ENCODE data around the gene BANF2.

The BANF2 gene

GRCh38 chr20:17743677-17744076 lies 43.9 kb downstream of the BANF2 start:
- Mint-ChIP-seq H3K27ac (no peak overlapping the region), H3K4me1 (peaks cover 27% of the 10 kb centered on the region), H3K9me3 (peaks cover 9% of the 10 kb centered on the region), H3K4me3 (no peak overlapping the region), H3K27me3 (ENCODE audit: low read depth, poor library complexity) (peaks cover 19% of the 10 kb centered on the region), H3K36me3 (ENCODE audit: low read depth) (no peaks in the 10 kb centered on the region)
- TF ChIP-seq CTCF (IDR thresholded peaks at IDR 0.05): no peak
- no peak for DNase-seq

- DNase-seq: no peak
- Mint-ChIP-seq H3K9me3 (no peaks in the 10 kb centered on the region), H3K27ac (no peak overlapping the region)
Measured at GRCh38 chr20:17747431-17747846, 47.7 kb downstream of the BANF2 start.

GRCh38 chr20:17748279-17748678 lies 48.5 kb downstream of the BANF2 start:
- H3K4me3 Mint-ChIP-seq: no peak overlapping the region
- peaks cover 16% of the 10 kb centered on the region for H3K27me3 Mint-ChIP-seq (ENCODE audit: low read depth, poor library complexity)
- no peaks in the 10 kb centered on the region for H3K9me3 Mint-ChIP-seq
- H3K4me1 Mint-ChIP-seq: peaks cover 17% of the 10 kb centered on the region
- no peaks in the 10 kb centered on the region for H3K36me3 Mint-ChIP-seq (ENCODE audit: low read depth)
- no peak for DNase-seq
- H3K27ac Mint-ChIP-seq: no peak overlapping the region
- TF ChIP-seq CTCF (IDR thresholded peaks at IDR 0.05): no peak

More at GRCh38 chr20:17747431-17747846, 47.7 kb downstream of the BANF2 start:
- no peak overlapping the region for H3K4me3 Mint-ChIP-seq
- TF ChIP-seq CTCF (IDR thresholded peaks at IDR 0.05): no peak
- peaks cover 11% of the 10 kb centered on the region for H3K27me3 Mint-ChIP-seq (ENCODE audit: low read depth, poor library complexity)
- H3K4me1 Mint-ChIP-seq: peaks cover 21% of the 10 kb centered on the region
- H3K36me3 Mint-ChIP-seq (ENCODE audit: low read depth): no peaks in the 10 kb centered on the region

- Mint-ChIP-seq H3K4me3 (no peak overlapping the region), H3K9me3 (no peaks in the 10 kb centered on the region), H3K36me3 (ENCODE audit: low read depth) (no peaks in the 10 kb centered on the region), H3K4me1 (peaks cover 16% of the 10 kb centered on the region), H3K27ac (no peak overlapping the region), H3K27me3 (ENCODE audit: low read depth, poor library complexity) (peaks cover 19% of the 10 kb centered on the region)
- DNase-seq: no peak
- TF ChIP-seq CTCF (IDR thresholded peaks at IDR 0.05): no peak
Measured at GRCh38 chr20:17749626-17749977, 49.8 kb downstream of the BANF2 start.

- Mint-ChIP-seq H3K36me3 (ENCODE audit: low read depth) (no peaks in the 10 kb centered on the region), H3K4me1 (peaks cover 10% of the 10 kb centered on the region), H3K27me3 (ENCODE audit: low read depth, poor library complexity) (peaks cover 15% of the 10 kb centered on the region), H3K9me3 (no peaks in the 10 kb centered on the region), H3K4me3 (no peak overlapping the region), H3K27ac (no peak overlapping the region)
- no peak for TF ChIP-seq CTCF (IDR thresholded peaks at IDR 0.05)
- no peak for DNase-seq
Measured at GRCh38 chr20:17749978-17750721, 50.4 kb downstream of the BANF2 start.

GRCh38 chr20:17750722-17751045 lies 50.9 kb downstream of the BANF2 start:
- TF ChIP-seq CTCF (IDR thresholded peaks at IDR 0.05): no peak
- H3K36me3 Mint-ChIP-seq (ENCODE audit: low read depth): no peaks in the 10 kb centered on the region
- no peaks in the 10 kb centered on the region for H3K9me3 Mint-ChIP-seq
- no peak overlapping the region for H3K27ac Mint-ChIP-seq
- peaks cover 5% of the 10 kb centered on the region for H3K4me1 Mint-ChIP-seq
- no peak for DNase-seq
- no peak overlapping the region for H3K4me3 Mint-ChIP-seq
- H3K27me3 Mint-ChIP-seq (ENCODE audit: low read depth, poor library complexity): peaks cover 13% of the 10 kb centered on the region

Measured in nephron progenitor cell (in vitro differentiated cells).